HepG2 (cell line): ENCODE data around the gene QDPR. TPM values are rescaled to one million over a fixed set of nuclear protein-coding genes. Genes with fewer than 3 reads are reported as not detected.

Experiments used
- ATF2 ChIP-seq: sonication (generic); formaldehyde crosslinking; IDR thresholded peaks from 2 replicates; pipeline ENCODE4 v1.4.0; 2020; ENCODE audit warnings: missing genetic modification reagents
- EP300 ChIP-seq, 3 experiments: sonication (generic) in 1 of 3; formaldehyde crosslinking in 1 of 3; IDR thresholded peaks; 2 replicates each; pipeline versions ENCODE4 v1.5.1 to v1.6.1; 2011 to 2020; ENCODE audit warnings: low read depth in 2 of 3, low read length in 2 of 3, borderline replicate concordance in 1 of 3, improper control_type of control experiment in 1 of 3, mild to moderate bottlenecking in 1 of 3, missing genetic modification reagents in 1 of 3, moderate library complexity in 1 of 3
- FLYWCH1 ChIP-seq: sonication (generic); formaldehyde crosslinking; IDR thresholded peaks from 2 replicates; pipeline ENCODE4 v1.8.1; 2023; ENCODE audit warnings: mild to moderate bottlenecking, missing genetic modification reagents
- FOXA3 ChIP-seq: IDR thresholded peaks from 2 replicates; pipeline ENCODE4 v1.6.1; 2016; ENCODE audit warnings: missing genetic modification reagents, missing compliant biosample characterization
- GTF3A ChIP-seq: sonication (generic); formaldehyde crosslinking; conservative IDR thresholded peaks from 2 replicates; pipeline ENCODE4 v1.4.0; 2020; ENCODE audit warnings: mild to moderate bottlenecking, missing genetic modification reagents
- MAFF ChIP-seq: IDR thresholded peaks from 2 replicates; pipeline ENCODE4 v1.6.1; 2011; ENCODE audit warnings: low read depth, low read length, improper control_type of control experiment
- NR2F1 ChIP-seq, 2 experiments: fragments of 450-650 bp in 1 of 2; formaldehyde crosslinking in 1 of 2; IDR thresholded peaks; 2 replicates each; pipeline versions ENCODE4 v1.5.0 to v1.6.1; 2016 to 2020; ENCODE audit warnings: mild to moderate bottlenecking in 1 of 2, missing compliant biosample characterization in 1 of 2, missing genetic modification reagents in 1 of 2, moderate library complexity in 1 of 2
- NR3C1 ChIP-seq: sonication (generic); formaldehyde crosslinking; IDR thresholded peaks from 2 replicates; pipeline ENCODE4 v1.4.0; 2020; ENCODE audit warnings: missing genetic modification reagents
- PHF5A ChIP-seq: IDR thresholded peaks from one replicate; pipeline ENCODE4 v1.6.1; 2018; ENCODE audit warnings: low read depth, missing genetic modification reagents; ENCODE audit not compliant: unreplicated experiment
- SALL2 ChIP-seq: sonication (generic); formaldehyde crosslinking; IDR thresholded peaks from 2 replicates; pipeline ENCODE4 v1.8.1; 2023; ENCODE audit warnings: mild to moderate bottlenecking, missing genetic modification reagents, inconsistent platforms
- ZBTB20 ChIP-seq: sonication (generic); formaldehyde crosslinking; IDR thresholded peaks from 2 replicates; pipeline ENCODE4 v1.8.1; 2023; ENCODE audit warnings: missing genetic modification reagents, low read depth, mild to moderate bottlenecking, borderline replicate concordance
- ZFX ChIP-seq: sonication (generic); formaldehyde crosslinking; IDR thresholded peaks from 2 replicates; pipeline ENCODE4 v1.4.0; 2020; ENCODE audit warnings: mild to moderate bottlenecking, low read depth, missing genetic modification reagents, moderate library complexity
- ZNF350 ChIP-seq: sonication (generic); formaldehyde crosslinking; IDR thresholded peaks from 2 replicates; pipeline ENCODE4 v1.4.0; 2020; ENCODE audit warnings: mild to moderate bottlenecking, low read depth, missing genetic modification reagents, borderline replicate concordance
- polyA plus RNA-seq, 8 experiments: library from polyadenylated mRNA; depleted of rRNA in 3 of 8; stranded (reverse) in 7 of 8; unstranded in 1 of 8; fragments of >200 nt; fragmentation: Illumina TruSeq in 4 of 8; extraction: Trizol in 4 of 8; gene quantifications; 2 replicates each; pipeline versions ENCODE4 v1.2.1 to v1.2.3, GENCODE V29; 2011 to 2016; ENCODE audit warnings: low read depth in 4 of 8, missing spikeins in 1 of 8, mixed read lengths in 1 of 8; ENCODE audit not compliant: insufficient read depth in 1 of 8
- total RNA-seq, 5 experiments: library from RNA; depleted of rRNA; stranded (reverse); fragments of >200 nt; fragmentation: Illumina TruSeq; extraction: Trizol; gene quantifications; 2 replicates each; pipeline ENCODE4 v1.2.3, GENCODE V29; 2016; ENCODE audit warnings: low read depth in 1 of 5
- TF ChIP-seq, protein P1 (sequence below): sonication (generic); formaldehyde crosslinking; IDR thresholded peaks from 2 replicates; pipeline ENCODE4 v1.9.0; 2021; ENCODE audit warnings: missing genetic modification reagents, borderline replicate concordance
- TF ChIP-seq, protein P2 (sequence below): sonication (generic); formaldehyde crosslinking; conservative IDR thresholded peaks from 2 replicates; pipeline ENCODE4 v1.4.0; 2020; ENCODE audit warnings: missing genetic modification reagents
- TF ChIP-seq, protein P3 (sequence below): sonication (generic); formaldehyde crosslinking; IDR thresholded peaks from 2 replicates; pipeline ENCODE4 v1.9.0; 2021; ENCODE audit warnings: missing genetic modification reagents, mild to moderate bottlenecking, borderline replicate concordance

The QDPR gene
- total and polyA plus RNA-seq, 2 of the 13 experiments (the other 11 are each of a cell fraction or from before 2014, with no cell fraction given): 9.9 to 95.5 TPM

- TF ChIP-seq, protein P1, sequence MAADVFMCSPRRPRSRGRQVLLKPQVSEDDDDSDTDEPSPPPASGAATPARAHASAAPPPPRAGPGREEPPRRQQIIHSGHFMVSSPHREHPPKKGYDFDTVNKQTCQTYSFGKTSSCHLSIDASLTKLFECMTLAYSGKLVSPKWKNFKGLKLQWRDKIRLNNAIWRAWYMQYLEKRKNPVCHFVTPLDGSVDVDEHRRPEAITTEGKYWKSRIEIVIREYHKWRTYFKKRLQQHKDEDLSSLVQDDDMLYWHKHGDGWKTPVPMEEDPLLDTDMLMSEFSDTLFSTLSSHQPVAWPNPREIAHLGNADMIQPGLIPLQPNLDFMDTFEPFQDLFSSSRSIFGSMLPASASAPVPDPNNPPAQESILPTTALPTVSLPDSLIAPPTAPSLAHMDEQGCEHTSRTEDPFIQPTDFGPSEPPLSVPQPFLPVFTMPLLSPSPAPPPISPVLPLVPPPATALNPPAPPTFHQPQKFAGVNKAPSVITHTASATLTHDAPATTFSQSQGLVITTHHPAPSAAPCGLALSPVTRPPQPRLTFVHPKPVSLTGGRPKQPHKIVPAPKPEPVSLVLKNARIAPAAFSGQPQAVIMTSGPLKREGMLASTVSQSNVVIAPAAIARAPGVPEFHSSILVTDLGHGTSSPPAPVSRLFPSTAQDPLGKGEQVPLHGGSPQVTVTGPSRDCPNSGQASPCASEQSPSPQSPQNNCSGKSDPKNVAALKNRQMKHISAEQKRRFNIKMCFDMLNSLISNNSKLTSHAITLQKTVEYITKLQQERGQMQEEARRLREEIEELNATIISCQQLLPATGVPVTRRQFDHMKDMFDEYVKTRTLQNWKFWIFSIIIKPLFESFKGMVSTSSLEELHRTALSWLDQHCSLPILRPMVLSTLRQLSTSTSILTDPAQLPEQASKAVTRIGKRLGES (CRISPR knock-in tag): no peak
- TF ChIP-seq, protein P2, sequence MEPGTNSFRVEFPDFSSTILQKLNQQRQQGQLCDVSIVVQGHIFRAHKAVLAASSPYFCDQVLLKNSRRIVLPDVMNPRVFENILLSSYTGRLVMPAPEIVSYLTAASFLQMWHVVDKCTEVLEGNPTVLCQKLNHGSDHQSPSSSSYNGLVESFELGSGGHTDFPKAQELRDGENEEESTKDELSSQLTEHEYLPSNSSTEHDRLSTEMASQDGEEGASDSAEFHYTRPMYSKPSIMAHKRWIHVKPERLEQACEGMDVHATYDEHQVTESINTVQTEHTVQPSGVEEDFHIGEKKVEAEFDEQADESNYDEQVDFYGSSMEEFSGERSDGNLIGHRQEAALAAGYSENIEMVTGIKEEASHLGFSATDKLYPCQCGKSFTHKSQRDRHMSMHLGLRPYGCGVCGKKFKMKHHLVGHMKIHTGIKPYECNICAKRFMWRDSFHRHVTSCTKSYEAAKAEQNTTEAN (CRISPR knock-in tag): peak; percentile 91
- TF ChIP-seq ZNF350 (0 out of 2 replicates have a peak, but pooled peaks have one; percentile 27), PHF5A (CRISPR knock-in tag) (no peak), NR3C1 (CRISPR knock-in tag) (no peak), ZBTB20 (CRISPR knock-in tag) (peak; percentile 87; the same call in 1 of the 2 replicates), ATF2 (CRISPR knock-in tag) (peak; percentile 95), FOXA3 (CRISPR knock-in tag) (peak; percentile 96), MAFF (no peak; the same call in 1 of the 2 replicates), GTF3A (no peak), FLYWCH1 (CRISPR knock-in tag) (no peak), EP300 (IDR thresholded peaks at IDR 0.05; ENCODE audit: low read depth in 2 of 2, low read length in 2 of 2) (peak; percentile 92 to 99), EP300 (CRISPR knock-in tag; IDR thresholded peaks at IDR 0.05; ENCODE audit: borderline replicate concordance) (peak; percentile 91), NR2F1 (CRISPR knock-in tag; IDR thresholded peaks at IDR 0.05) (peak; percentile 92 to 99), ZFX (CRISPR knock-in tag) (peak; percentile 30), SALL2 (CRISPR knock-in tag) (peak; percentile 63; the same call in 1 of the 2 replicates)
- TF ChIP-seq, protein P3, sequence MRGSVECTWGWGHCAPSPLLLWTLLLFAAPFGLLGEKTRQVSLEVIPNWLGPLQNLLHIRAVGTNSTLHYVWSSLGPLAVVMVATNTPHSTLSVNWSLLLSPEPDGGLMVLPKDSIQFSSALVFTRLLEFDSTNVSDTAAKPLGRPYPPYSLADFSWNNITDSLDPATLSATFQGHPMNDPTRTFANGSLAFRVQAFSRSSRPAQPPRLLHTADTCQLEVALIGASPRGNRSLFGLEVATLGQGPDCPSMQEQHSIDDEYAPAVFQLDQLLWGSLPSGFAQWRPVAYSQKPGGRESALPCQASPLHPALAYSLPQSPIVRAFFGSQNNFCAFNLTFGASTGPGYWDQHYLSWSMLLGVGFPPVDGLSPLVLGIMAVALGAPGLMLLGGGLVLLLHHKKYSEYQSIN (CRISPR knock-in tag): no peak
These were observed 47.2 kb upstream of the QDPR start (continued) for GRCh38 chr4:17558941-17559708.
